ENCODE measurements around the gene ITGB5.

ITGB5 gene

DNA sequence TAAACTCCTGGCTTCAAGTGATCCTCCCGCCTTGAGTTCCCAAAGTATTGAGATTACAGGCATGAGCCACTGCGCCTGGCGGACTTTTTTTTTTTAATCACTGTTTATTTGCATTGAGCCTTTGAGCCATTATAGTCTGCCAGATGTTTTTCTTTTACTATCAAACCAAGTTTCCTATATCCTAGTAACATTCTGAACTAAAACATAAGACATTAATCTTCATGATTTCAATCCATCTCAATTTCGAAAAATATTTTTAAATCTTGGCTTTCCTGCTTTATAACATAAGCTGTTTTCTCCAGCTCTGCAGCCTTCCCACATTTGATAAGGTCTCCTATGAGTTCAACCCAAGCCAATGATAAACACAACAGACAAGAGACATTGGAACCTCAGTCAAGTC is 81.5 kb downstream of the ITGB5 start:
- DNase-seq (ENCODE audit: extremely low read depth, low read depth) = no peak
- TF ChIP-seq, protein P1, sequence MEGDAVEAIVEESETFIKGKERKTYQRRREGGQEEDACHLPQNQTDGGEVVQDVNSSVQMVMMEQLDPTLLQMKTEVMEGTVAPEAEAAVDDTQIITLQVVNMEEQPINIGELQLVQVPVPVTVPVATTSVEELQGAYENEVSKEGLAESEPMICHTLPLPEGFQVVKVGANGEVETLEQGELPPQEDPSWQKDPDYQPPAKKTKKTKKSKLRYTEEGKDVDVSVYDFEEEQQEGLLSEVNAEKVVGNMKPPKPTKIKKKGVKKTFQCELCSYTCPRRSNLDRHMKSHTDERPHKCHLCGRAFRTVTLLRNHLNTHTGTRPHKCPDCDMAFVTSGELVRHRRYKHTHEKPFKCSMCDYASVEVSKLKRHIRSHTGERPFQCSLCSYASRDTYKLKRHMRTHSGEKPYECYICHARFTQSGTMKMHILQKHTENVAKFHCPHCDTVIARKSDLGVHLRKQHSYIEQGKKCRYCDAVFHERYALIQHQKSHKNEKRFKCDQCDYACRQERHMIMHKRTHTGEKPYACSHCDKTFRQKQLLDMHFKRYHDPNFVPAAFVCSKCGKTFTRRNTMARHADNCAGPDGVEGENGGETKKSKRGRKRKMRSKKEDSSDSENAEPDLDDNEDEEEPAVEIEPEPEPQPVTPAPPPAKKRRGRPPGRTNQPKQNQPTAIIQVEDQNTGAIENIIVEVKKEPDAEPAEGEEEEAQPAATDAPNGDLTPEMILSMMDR (IDR thresholded peaks at IDR 0.05; ENCODE audit: low read depth, low read length, missing control alignments) = no peak
- H3K4me3 ChIP-seq (replicated peaks; ENCODE audit: low read depth, low read length) = no peak overlapping the region

DNA sequence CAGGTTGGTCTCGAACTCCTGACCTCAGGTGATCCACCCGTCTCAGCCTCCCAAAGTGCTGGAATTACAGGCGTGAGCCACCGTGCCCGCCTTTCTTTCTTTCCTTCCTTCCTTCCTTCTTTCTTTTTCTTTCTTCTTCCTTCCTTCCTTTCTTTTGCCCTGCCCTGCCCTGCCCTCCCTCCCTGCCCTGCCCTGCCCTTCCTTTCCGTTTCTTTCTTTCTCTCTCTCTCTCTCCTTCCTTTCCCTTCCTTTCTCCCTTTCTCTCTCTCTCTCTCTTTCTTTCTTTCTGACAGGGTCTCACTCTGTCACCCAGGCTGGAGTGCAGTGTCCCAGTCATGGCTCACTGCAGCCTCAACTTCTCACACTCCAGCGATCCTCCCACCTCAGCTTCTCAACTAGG is 82.3 kb downstream of the ITGB5 start:
- no peak for DNase-seq (ENCODE audit: extremely low read depth, low read depth)
- TF ChIP-seq, protein P1 (IDR thresholded peaks at IDR 0.05; ENCODE audit: low read depth, low read length, missing control alignments) = no peak
- H3K4me3 ChIP-seq (replicated peaks; ENCODE audit: low read depth, low read length) = no peak overlapping the region

DNA sequence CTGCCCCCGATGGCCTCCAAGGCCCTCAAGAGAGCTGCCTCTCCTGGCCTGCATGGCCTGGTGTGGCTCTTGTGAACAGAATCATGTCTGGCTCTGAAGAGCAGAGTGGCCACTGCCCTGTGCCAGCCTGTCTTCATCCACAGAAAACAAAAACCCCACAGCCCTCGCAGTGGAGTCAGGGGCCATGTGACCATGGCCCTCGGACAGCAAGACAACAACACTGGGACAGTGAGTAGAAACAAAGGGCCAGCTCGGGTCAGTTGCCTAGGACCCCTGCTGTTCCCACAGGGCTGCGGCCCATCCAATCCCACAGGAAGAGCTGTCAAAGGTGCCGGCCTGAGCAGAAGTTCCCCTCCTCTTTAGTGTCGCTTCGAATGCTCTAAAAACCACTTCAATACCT is 84.5 kb downstream of the ITGB5 start:
- DNase-seq (ENCODE audit: extremely low read depth, low read depth) = no peak
- TF ChIP-seq, protein P1 (IDR thresholded peaks at IDR 0.05; ENCODE audit: low read depth, low read length, missing control alignments) = no peak
- H3K4me3 ChIP-seq (replicated peaks; ENCODE audit: low read depth, low read length) = no peak overlapping the region

DNA sequence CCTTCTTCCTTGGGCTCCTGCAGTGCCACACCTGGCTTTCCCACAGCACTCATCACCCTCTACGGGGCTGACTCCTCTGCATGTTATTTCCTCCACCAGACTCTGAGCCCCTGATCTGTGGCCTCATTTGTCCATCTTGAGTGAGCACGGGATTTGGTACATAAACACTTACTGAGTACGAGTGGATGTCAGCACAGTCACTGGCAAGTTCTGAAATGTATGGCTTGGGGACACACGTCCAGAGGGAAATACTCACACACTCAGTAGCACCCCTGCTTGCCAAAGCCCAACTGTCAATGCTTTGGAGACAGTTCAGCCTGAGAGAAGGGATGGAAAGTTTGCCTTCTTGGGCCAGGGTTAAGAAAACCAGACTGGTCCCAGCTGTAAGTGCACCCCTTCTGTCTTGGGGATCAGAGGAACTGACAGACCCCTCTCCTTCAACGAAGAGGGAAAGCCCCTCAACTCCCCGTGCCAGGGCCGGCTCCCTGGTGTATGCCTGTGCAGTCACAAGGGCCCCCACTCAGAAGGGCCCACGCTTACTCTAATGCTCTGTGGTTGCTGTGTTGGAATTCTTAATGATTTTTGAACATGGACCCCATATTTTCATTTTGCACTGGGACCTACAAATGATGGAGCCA is 85.0 kb downstream of the ITGB5 start:
- TF ChIP-seq, protein P1 (IDR thresholded peaks at IDR 0.05; ENCODE audit: low read depth, low read length, missing control alignments) = no peak
- H3K4me3 ChIP-seq (replicated peaks; ENCODE audit: low read depth, low read length) = no peak overlapping the region
- no peak for DNase-seq (ENCODE audit: extremely low read depth, low read depth)

DNA sequence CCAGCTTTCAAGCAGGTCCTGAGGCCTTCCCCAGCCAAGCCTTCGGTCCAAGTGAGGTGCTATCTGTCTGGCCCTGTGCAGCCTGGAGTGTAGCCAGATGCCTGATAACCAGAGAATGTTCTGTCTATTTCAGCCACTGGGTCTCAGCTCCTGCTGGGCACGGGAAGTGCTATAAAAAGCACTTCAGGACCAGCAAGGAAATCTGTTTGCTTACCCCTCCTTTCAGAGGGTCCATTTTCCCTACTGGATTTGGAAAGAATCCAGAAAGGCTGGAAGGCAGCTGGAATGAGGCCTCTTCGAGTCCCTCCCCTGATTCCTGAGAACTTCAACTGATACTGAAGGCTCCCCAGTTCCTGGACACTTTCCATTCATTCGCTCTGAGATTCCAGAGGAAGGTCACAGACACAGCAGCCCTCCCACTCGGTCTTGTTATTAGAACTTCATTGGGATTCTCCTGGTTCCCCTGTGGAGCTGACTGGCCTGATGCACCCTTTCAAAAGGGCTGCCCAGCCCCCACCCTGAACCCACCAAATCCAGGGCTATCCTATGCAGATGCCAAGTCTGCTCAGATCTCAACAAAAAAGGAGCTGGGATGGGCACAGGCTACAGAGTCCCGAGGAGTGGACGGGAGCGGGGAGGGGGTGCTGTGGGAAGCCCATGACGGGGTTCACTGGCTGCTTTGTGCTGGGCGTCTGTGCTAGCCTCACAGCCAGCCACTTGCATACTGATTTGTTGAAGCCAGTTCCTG is 86.5 kb downstream of the ITGB5 start:
- DNase-seq (ENCODE audit: extremely low read depth, low read depth) = no peak
- H3K4me3 ChIP-seq (replicated peaks; ENCODE audit: low read depth, low read length) = no peak overlapping the region
- TF ChIP-seq, protein P1 (IDR thresholded peaks at IDR 0.05; ENCODE audit: low read depth, low read length, missing control alignments) = no peak

DNA sequence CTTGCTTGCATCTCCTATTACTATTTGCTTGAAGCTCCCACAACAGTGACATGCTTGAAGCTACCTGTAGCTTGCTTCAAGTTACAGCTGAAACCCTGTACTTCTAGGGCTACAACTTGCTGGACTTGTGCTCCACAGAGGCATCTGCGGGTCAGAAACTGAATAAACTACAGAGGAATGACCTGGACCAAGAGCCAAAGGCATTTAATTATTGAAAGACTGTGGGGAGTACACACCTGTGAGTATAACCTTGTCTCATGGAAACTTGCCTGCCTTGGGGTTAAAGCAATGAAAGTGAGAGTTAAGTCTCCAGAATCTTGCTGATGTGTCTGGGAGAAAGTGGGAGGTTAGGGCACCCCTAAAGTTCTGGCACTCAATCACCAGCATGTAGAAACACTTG is 87.1 kb downstream of the ITGB5 start:
- DNase-seq (ENCODE audit: extremely low read depth, low read depth) = no peak
- H3K4me3 ChIP-seq (replicated peaks; ENCODE audit: low read depth, low read length) = no peak overlapping the region
- TF ChIP-seq, protein P1 (IDR thresholded peaks at IDR 0.05; ENCODE audit: low read depth, low read length, missing control alignments) = no peak
